Mucosa of gallbladder (tissue), 1 donor: Measurements from ENCODE around the gene AMER2. TPM values are rescaled to one million over a fixed set of nuclear protein-coding genes. Genes with fewer than 3 reads are reported as not detected.

Source experiments
- DNase-seq: peaks from one replicate; pipeline ENCODE4 v3.0.0-alpha.2; 2020; ENCODE audit warnings: low spot score
- total RNA-seq: library from RNA; stranded (reverse); gene quantifications from one replicate; pipeline ENCODE4 v1.2.1, GENCODE V29; 2021
- donor health status: DM: no; HTN: no; CAD: no.

AMER2 gene
- total RNA-seq, 1 donor from 2014 or later = not detected

DNA sequence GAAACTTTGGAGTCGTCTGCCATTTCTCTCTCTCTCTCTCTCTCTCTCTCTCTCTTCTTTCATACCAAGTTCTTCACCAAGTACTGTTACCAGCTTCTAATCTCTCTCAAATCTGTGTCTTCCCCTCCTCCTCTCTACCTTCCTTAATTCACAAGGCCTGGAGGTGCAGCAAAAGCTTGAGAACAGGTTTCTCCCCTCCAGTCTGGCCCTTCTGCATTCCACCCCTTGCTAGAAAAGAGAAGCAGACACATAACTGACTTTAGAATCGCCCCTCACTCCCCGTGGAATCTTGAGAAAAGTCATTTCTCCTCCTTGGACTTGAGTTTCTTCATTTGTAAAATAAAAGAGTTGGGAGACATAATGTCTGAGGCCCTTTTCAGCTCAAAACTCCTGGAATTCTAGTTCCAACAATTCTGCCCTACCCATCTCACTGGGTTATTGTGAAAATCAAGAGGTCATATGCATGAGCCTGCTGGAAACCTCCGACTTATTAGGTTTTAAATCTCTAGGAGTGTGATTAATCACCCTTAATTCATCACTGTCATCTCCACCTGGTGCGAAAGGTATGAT lies 20.4 kb downstream of the AMER2 start:
- no peak for DNase-seq

DNA sequence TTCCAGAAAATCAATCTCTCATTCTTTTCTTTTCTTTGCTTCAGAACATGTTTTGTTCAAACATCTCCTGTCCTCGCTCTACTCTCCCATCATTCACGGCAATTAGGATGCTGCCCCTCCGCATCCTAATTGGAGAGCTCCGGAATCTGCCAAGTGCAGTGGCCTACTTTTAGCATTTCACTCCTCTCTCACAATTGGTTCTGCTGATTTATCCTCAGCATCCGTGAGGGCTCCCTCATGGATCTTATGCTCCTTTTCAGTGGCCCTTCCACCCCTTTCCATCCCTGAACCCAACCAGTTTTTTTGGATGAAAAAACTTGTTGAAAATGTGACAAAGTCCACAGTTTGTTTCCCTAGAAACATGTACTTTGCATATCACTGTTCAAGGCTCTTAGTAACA lies 22.4 kb downstream of the AMER2 start:
- DNase-seq = no peak

- DNase-seq = no peak
Measured at GRCh38 chr13:25148402-25148771, 23.7 kb downstream of the AMER2 start.

GRCh38 chr13:25147638-25148401 lies 24.3 kb downstream of the AMER2 start:
- DNase-seq = no peak

DNA sequence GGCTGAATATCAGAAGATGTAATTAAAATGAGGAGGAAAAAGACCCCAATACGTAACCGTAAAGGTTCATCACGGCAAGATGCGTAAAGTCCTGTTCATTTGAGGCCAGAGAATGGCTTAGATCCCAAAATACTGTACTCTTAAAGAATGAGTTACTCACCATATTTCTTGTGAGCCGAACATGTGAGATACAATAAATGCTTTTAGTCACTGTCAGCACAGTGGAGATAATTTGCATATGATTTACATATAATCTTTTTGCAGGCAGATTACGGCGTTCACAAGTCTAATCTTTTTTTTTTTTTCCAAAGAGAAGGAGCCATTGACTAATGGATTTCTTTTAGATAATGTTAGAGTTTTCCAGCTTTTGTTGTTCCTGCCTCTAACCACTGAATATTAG lies 28.4 kb downstream of the AMER2 start:
- DNase-seq = no peak

GRCh38 chr13:25141042-25141441 lies 31.0 kb downstream of the AMER2 start:
- no peak for DNase-seq

DNA sequence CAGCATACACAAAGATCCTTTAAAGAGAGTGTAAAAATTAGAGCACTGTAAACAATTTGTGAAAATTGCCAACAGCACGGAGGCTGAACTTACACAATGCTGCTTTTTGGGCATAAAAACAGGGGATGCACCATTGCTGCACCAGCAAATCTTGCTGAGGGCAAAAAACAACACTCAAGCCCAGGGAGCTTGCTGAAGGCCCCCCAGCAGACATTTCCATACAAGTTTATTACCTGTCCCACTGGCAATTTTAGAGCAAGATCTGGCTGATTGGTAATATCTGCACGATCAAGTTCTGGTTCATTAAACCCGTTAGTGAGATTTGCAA lies 34.3 kb downstream of the AMER2 start:
- no peak for DNase-seq

DNA sequence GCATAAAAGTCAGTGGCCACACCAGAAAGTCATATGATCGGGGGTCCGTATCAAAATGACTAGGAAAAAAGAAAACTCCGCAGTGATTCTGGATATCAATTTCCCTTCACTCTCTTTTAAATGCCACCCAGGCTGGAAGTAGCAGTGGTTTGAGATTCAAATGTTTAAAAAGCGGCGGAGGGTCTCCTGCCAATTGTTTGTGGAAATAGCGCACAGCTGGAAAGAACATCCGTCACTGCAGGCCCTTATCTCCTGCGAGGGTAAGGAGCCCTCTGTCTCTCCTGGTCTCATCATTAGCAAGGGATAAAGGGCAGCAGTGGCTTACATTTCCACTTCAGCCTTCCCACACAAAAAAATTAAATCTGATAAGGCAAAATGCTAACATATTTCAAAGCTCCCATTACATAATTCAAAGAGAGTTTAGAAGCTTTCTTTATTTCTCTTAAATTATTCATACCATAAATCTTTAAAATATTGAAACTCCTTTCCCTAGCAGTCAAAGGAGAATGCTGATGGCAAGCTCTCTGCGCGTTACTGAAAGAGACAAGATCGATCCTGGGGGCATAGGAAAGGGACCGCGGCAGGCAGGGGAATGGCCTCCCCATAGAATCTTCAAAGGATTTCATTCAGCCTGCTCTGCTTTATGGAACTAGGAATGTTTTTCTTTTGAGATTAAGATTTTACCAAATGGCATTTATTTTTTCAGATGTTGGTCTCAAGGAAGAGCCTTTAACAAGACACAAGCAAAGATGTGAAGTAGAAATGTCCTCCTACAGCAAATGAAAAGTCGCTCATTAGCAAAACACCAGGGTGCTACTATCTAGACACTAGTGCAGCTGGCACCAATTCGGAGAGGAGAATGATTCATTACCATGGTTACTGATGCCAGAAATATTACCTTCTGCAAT lies 35.0 kb downstream of the AMER2 start:
- DNase-seq = no peak

- no peak for DNase-seq
Measured at GRCh38 chr13:25135896-25136295, 36.2 kb downstream of the AMER2 start.

DNA sequence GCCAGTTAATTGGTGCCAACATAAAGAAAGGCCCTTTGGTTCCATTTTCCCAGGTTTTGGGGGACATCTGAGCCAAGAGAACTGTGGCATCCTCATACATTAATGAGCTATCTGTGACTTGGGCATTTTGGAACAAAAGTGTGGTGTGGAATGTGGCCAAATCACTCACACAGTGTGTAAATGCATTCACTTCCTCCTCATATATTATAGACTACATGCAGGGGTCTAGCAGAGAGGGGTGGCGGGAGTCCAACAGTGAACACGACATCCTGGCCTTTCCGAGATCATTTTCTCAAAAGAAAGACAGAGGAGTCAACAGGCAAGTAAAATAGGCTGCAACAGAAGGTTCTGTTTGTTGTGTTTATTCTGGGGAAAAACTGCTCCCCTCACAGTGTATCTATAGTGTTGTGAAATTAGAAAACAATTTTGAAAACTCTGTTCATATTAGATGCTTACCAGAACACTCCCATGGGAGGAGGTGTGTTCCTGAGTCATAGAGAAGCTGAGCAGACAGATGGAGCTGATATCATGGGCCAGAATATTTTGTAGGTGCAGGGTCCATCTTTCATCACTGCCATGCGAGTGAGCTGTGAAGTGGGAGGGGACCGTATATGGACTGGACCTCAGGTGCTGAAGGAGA lies 39.2 kb downstream of the AMER2 start:
- no peak for DNase-seq

- DNase-seq = no peak
Measured at GRCh38 chr13:25131881-25132420, 40.1 kb downstream of the AMER2 start.

GRCh38 chr13:25130944-25131343 lies 41.1 kb downstream of the AMER2 start:
- DNase-seq = no peak

DNA sequence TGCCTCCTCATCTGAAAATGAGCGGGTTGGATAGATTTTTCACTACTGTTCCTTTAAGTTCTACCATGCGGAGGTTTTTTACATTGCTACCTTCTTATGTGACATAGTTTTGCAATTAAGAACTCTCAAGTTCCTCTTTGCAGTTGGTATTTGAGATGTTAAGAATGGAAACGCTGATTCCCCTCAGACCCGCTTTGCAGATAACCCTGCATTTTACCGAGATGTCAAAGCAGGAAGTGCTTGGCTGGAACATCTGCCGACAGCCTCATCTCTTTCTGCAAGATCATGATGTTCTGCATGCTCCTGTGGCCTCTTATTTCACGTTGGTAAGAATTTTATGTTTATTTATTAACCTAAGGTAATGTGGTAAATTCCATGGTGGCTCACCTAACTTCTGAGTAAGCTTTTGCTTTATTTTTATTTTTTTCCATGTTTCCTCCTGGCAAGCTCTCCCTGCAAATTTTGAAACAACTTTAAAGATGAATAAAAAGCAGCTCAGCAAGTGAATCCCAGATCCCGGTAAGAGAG lies 53.6 kb downstream of the AMER2 start:
- DNase-seq = no peak

DNA sequence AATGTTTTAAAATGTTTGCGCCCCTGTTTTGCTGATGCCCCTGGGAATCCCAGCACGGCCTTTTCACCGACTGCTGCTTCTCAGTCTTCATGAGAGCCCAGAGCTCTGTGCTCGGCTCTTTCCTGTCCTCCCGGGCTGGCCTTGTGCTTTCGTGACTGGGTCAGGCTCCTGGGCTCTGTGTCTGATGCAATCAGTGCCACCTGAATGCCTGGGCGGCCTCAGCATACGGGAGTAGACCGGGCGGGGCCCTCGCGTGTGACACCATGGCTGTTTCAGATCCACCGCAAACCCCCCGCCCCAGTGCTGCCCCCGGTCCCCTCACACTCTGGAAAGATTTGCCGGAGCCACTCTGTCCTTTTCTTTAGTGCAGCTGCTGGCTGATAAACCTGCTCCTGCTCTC lies 54.8 kb downstream of the AMER2 start:
- DNase-seq = no peak

- no peak for DNase-seq
Measured at GRCh38 chr13:25116044-25116443, 56.0 kb downstream of the AMER2 start.

- peak; percentile 66 for DNase-seq
Measured at GRCh38 chr13:25114220-25114619, 57.9 kb downstream of the AMER2 start.

GRCh38 chr13:25112695-25113255 lies 59.3 kb downstream of the AMER2 start:
- DNase-seq = no peak
